ENCODE results near the gene TOR2A. TPM values are rescaled to one million over a fixed set of nuclear protein-coding genes. Genes with fewer than 3 reads are reported as not detected.

Gene TOR2A
- total and polyA plus RNA-seq, 9 of the 15 experiments (the other 6 are each of a cell fraction or from before 2014, with no cell fraction given), result 0.80 to 25.9 (median 11.1) TPM

DNA sequence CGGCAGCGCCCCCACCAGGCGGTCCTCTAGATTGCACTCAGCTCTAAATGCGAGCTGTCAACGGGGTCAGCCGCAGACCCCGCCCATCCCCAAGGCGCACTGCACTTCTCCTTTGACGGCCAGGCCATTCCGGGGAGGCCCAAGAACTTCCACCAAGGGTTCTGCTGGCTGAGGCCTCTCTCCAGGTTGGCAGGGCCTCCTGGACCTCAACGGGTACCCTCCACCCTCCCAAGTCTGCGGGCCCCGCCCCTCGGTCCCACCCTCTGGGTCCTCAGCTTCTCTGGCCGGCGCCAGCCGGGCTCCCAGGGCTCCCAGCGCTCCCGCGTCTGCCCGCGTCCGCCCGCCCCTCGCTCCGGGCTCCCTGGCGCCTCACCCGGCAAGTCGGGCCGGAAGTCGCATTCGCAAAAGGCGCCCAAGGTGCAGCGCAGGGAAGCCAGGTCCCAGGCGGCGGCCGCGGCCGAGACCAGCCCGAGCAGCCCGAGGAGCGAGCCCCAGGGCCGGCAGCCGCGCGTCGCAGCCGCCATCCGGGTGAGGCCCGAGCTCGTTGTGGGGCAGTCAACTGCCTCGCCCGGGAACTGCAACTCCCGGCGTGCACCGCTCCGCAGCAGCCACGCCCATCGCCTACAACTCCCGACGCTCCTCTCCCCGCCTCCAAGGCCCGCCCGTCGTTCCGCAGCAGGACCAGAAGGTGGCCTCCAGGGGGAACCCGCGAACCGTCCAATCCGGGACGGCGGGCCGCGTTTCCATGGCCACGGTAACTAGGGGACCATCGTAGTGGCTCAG is at the start of gene TOR2A (continued):
- TF ChIP-seq, protein P1, sequence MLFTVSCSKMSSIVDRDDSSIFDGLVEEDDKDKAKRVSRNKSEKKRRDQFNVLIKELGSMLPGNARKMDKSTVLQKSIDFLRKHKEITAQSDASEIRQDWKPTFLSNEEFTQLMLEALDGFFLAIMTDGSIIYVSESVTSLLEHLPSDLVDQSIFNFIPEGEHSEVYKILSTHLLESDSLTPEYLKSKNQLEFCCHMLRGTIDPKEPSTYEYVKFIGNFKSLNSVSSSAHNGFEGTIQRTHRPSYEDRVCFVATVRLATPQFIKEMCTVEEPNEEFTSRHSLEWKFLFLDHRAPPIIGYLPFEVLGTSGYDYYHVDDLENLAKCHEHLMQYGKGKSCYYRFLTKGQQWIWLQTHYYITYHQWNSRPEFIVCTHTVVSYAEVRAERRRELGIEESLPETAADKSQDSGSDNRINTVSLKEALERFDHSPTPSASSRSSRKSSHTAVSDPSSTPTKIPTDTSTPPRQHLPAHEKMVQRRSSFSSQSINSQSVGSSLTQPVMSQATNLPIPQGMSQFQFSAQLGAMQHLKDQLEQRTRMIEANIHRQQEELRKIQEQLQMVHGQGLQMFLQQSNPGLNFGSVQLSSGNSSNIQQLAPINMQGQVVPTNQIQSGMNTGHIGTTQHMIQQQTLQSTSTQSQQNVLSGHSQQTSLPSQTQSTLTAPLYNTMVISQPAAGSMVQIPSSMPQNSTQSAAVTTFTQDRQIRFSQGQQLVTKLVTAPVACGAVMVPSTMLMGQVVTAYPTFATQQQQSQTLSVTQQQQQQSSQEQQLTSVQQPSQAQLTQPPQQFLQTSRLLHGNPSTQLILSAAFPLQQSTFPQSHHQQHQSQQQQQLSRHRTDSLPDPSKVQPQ (CRISPR knock-in tag; IDR thresholded peaks at IDR 0.05; ENCODE audit: borderline replicate concordance), result no peak
- TF ChIP-seq, protein P2, sequence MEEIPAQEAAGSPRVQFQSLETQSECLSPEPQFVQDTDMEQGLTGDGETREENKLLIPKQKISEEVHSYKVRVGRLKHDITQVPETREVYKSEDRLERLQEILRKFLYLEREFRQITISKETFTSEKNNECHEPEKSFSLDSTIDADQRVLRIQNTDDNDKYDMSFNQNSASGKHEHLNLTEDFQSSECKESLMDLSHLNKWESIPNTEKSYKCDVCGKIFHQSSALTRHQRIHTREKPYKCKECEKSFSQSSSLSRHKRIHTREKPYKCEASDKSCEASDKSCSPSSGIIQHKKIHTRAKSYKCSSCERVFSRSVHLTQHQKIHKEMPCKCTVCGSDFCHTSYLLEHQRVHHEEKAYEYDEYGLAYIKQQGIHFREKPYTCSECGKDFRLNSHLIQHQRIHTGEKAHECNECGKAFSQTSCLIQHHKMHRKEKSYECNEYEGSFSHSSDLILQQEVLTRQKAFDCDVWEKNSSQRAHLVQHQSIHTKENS (CRISPR knock-in tag; IDR thresholded peaks at IDR 0.05), result no peak
- TF ChIP-seq ZBTB17 (CRISPR knock-in tag; IDR thresholded peaks at IDR 0.05), result peak; percentile 80
- no peak for TF ChIP-seq DACH1 (IDR thresholded peaks at IDR 0.05; ENCODE audit: partially characterized antibody)
- TF ChIP-seq ZNF175 (CRISPR knock-in tag; IDR thresholded peaks at IDR 0.05; ENCODE audit: low read depth), result peak; percentile 81
- TF ChIP-seq RB1 (IDR thresholded peaks at IDR 0.05; ENCODE audit: low read depth), result peak; percentile 88
- TF ChIP-seq ZSCAN29 (IDR thresholded peaks at IDR 0.05), result no peak
- peak; percentile 61; the same call in 1 of the 2 replicates for TF ChIP-seq DMBX1 (CRISPR knock-in tag; IDR thresholded peaks at IDR 0.05; ENCODE audit: borderline replicate concordance)
- TF ChIP-seq, protein P3, sequence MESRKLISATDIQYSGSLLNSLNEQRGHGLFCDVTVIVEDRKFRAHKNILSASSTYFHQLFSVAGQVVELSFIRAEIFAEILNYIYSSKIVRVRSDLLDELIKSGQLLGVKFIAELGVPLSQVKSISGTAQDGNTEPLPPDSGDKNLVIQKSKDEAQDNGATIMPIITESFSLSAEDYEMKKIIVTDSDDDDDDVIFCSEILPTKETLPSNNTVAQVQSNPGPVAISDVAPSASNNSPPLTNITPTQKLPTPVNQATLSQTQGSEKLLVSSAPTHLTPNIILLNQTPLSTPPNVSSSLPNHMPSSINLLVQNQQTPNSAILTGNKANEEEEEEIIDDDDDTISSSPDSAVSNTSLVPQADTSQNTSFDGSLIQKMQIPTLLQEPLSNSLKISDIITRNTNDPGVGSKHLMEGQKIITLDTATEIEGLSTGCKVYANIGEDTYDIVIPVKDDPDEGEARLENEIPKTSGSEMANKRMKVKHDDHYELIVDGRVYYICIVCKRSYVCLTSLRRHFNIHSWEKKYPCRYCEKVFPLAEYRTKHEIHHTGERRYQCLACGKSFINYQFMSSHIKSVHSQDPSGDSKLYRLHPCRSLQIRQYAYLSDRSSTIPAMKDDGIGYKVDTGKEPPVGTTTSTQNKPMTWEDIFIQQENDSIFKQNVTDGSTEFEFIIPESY (CRISPR knock-in tag; IDR thresholded peaks at IDR 0.05), result peak; percentile 56; the same call in 1 of the 2 replicates
- TF ChIP-seq ZNF696 (CRISPR knock-in tag; conservative IDR thresholded peaks at IDR 0.05), result no peak
- TF ChIP-seq, protein P4, sequence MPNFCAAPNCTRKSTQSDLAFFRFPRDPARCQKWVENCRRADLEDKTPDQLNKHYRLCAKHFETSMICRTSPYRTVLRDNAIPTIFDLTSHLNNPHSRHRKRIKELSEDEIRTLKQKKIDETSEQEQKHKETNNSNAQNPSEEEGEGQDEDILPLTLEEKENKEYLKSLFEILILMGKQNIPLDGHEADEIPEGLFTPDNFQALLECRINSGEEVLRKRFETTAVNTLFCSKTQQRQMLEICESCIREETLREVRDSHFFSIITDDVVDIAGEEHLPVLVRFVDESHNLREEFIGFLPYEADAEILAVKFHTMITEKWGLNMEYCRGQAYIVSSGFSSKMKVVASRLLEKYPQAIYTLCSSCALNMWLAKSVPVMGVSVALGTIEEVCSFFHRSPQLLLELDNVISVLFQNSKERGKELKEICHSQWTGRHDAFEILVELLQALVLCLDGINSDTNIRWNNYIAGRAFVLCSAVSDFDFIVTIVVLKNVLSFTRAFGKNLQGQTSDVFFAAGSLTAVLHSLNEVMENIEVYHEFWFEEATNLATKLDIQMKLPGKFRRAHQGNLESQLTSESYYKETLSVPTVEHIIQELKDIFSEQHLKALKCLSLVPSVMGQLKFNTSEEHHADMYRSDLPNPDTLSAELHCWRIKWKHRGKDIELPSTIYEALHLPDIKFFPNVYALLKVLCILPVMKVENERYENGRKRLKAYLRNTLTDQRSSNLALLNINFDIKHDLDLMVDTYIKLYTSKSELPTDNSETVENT (CRISPR knock-in tag; IDR thresholded peaks at IDR 0.05), result peak; percentile 18; the same call in 1 of the 2 replicates
- TF ChIP-seq, protein P5, sequence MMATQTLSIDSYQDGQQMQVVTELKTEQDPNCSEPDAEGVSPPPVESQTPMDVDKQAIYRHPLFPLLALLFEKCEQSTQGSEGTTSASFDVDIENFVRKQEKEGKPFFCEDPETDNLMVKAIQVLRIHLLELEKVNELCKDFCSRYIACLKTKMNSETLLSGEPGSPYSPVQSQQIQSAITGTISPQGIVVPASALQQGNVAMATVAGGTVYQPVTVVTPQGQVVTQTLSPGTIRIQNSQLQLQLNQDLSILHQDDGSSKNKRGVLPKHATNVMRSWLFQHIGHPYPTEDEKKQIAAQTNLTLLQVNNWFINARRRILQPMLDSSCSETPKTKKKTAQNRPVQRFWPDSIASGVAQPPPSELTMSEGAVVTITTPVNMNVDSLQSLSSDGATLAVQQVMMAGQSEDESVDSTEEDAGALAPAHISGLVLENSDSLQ (IDR thresholded peaks at IDR 0.05), result peak; percentile 78
- TF ChIP-seq MYC (IDR thresholded peaks at IDR 0.05; ENCODE audit: low read depth, low read length), result peak; percentile 53; the same call in 1 of the 2 replicates
- TF ChIP-seq MYC (CRISPR knock-in tag; IDR thresholded peaks at IDR 0.05; ENCODE audit: borderline replicate concordance, low read depth), result no peak
- TF ChIP-seq POLR2AphosphoS5 (IDR thresholded peaks at IDR 0.05; ENCODE audit: control insufficient read depth, insufficient read depth, low read depth, low read length), result peak; percentile 58; the same call in 1 of the 2 replicates
- peak; percentile 58 for TF ChIP-seq HDAC2 (IDR thresholded peaks at IDR 0.05)
